Epithelial cell of esophagus (primary cell): ENCODE data around the gene EVA1C.

Source experiments
- DNase-seq: peaks from one replicate; pipeline ENCODE4 v3.0.0; 2010; ENCODE audit warnings: low read depth
- H3K4me3 ChIP-seq: 2 replicates; pipeline ENCODE4 v1.5.1; 2011; ENCODE audit warnings: mild to moderate bottlenecking, low read length, control low read depth
- TF ChIP-seq, protein P1 (sequence below): IDR thresholded peaks from 2 replicates; pipeline ENCODE4 v1.5.1; 2011; ENCODE audit warnings: low read depth, mild to moderate bottlenecking, low read length, control low read depth, inconsistent platforms; ENCODE audit not compliant: insufficient read depth; ENCODE audit errors: missing control alignments

EVA1C gene

DNA sequence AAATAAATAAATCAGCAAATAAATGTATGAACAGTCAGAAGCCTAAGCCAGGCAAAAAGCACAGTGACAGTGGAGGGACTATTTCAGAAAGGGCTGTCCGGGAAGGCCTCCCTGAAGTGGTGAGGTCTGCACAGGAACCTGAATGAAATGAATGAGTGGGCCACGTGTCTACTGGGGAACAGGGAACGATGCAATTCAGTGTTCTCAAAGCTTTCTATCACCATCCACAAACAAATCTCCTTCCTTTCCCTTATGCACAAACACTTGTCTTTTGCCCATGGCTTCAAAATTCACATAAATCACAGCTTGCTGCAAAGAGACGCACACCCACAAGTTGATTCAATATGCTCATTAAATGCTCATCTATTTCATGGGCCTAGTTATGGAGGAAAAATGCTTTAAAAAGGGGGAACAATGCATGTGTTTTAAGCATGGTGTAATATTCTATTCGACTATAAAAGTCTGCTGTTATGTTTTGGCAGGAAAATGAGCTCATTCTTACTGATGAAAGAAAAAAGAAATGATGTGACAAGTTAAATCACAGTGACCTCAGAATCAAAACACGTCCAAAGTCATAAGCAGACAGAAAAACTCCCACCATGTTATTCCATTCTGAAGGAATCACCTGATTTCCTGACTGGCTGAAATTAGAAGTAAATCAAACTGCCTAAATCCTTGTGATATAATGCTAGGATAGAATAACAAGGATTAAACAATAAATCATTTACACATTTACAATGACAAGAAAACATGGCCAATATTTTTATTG, 41.3 kb upstream of the EVA1C start:
- DNase-seq, result no peak
- no peak overlapping the region for H3K4me3 ChIP-seq
- TF ChIP-seq, protein P1, sequence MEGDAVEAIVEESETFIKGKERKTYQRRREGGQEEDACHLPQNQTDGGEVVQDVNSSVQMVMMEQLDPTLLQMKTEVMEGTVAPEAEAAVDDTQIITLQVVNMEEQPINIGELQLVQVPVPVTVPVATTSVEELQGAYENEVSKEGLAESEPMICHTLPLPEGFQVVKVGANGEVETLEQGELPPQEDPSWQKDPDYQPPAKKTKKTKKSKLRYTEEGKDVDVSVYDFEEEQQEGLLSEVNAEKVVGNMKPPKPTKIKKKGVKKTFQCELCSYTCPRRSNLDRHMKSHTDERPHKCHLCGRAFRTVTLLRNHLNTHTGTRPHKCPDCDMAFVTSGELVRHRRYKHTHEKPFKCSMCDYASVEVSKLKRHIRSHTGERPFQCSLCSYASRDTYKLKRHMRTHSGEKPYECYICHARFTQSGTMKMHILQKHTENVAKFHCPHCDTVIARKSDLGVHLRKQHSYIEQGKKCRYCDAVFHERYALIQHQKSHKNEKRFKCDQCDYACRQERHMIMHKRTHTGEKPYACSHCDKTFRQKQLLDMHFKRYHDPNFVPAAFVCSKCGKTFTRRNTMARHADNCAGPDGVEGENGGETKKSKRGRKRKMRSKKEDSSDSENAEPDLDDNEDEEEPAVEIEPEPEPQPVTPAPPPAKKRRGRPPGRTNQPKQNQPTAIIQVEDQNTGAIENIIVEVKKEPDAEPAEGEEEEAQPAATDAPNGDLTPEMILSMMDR, result no peak

DNA sequence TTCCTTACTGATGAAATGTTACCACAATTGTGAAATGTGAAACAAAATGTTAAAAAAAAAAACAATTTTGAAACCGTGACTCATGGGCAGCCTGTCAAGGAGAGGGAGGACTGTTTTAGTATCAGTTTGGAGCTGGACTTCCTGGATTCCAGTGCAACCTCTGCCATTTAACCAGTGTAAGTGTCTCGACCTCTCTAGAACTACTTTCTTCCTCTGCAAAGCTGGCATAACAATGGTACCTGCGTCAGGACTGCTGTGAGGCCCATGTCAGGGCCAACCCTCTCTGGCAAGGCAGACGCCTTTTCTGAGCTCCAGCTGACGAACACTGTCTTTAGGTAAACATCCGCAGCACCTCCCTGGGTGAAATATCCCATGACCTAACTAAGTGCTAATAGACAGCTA, 40.6 kb upstream of the EVA1C start:
- DNase-seq, result peak; percentile 91
- H3K4me3 ChIP-seq, result no peak overlapping the region
- TF ChIP-seq, protein P1, result no peak

DNA sequence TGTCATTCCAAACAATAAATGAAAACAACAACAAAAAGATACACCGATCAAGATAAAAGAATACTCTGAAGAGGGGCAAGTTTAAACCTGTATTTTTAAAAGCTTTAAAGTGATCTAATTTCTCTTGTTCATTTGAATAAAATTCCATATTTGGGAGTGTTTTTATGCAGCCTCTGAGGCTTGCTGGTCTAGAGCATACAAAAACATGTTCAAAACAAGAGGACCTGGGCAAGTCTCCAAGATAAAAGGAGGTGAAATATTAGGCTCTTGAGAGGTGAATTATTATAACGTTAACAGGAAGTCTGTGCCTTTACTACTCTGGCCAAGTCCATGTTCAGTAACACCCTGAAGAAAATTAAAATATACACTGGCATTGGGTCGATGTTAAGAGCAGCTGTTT, 39.8 kb upstream of the EVA1C start:
- TF ChIP-seq, protein P1, result no peak
- DNase-seq, result peak; percentile 85
- H3K4me3 ChIP-seq, result no peak overlapping the region

DNA sequence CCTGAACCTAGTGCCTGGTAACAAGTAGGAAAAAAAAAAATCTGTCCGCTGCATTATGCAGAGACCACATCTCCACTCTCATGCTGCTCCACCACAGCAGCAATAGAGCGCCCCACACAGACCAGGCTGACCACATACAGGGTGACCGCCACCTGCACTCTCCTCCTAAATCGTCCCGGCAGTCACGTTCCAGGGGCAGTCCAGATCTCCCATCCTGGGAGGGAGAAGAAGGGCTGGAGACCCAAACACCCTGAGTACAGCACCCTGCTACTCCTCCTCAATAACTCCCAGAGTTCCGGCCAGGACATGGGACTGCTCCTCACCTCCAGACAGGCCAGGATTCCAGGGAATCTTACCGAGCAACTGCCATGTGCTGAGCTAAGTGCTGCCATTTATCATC, 35.0 kb upstream of the EVA1C start:
- H3K4me3 ChIP-seq, result no peak overlapping the region
- TF ChIP-seq, protein P1, result no peak
- no peak for DNase-seq

DNA sequence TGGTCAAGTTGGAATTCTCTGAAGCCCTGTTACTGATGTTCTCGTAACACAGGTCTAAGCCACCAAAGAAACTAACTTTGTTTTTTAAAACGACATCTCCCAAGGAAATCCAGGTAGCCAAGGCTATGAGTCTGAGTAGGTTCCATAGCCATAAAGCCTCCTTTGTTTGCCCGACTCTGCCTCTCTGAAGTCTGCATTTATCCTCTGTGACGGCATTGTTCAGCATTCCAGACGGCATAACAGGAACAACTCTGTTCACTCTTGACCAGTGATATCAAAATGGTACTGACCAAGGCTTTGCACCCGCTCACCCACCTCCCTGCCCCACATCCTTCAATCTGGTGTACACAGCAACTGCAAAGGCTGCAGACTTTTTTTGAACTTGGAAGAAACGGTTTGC, 34.5 kb upstream of the EVA1C start:
- H3K4me3 ChIP-seq, result no peak overlapping the region
- DNase-seq, result no peak
- TF ChIP-seq, protein P1, result no peak

DNA sequence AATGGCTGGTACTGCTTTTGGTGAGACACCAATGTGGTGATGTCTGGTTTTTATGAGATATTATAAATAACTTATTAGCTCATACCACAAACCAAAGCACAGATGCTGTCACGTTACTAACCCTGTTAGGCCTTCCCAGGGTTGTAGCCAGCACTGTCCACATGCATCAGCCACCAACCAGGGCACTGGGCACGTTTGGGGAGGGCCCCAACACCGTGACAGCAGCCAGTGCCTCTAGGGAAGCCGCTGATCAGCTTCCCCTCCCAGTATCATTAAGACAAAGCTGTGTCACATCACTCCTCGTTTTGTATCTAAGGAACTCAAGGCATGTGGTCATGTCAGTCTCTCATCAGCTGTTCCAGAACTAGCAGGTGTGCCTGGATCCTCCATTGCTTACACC, 33.5 kb upstream of the EVA1C start:
- H3K4me3 ChIP-seq, result no peak overlapping the region
- DNase-seq, result no peak
- TF ChIP-seq, protein P1, result no peak

DNA sequence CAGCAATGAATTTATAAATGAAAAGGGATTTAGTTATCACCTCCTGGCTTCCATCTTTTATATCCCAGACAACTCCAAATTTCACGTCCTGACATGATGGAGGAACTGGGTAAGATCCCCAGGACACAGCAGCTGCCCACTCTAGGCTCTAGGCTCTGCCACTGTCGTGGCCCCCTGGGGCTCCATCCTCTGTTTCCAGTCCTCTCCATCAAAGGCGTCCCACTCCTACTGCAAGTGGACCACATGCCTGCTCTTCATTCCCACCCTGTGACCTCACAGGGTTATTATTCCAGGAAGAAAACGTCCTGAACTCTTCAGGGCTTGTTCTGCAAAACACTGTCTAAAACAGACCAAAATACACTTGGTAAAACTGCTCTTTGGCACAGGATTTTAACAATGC, 31.6 kb upstream of the EVA1C start:
- H3K4me3 ChIP-seq, result no peak overlapping the region
- no peak for DNase-seq
- TF ChIP-seq, protein P1, result no peak
